Liver (tissue), 9 donors: ENCODE results near the gene KRTAP12-1. TPM values are rescaled to one million over a fixed set of nuclear protein-coding genes. Genes with fewer than 3 reads are reported as not detected.

ENCODE experiments used
- DNase-seq: peaks from one replicate; pipeline ENCODE4 v3.0.0-alpha.2; 2017; ENCODE audit warnings: low spot score
- H3K27ac ChIP-seq, 2 donors: one replicate each; pipeline ENCODE4 v1.7.0; 2013; ENCODE audit warnings: inconsistent platforms in 2 of 2, low read length in 2 of 2, control low read depth in 1 of 2, low read depth in 1 of 2, mild to moderate bottlenecking in 1 of 2
- H3K27me3 ChIP-seq, 4 donors: one replicate each; pipeline versions ENCODE4 v1.6.1 to v1.7.0; 2013; ENCODE audit warnings: low read length in 3 of 4, inconsistent platforms in 1 of 4, mild to moderate bottlenecking in 1 of 4, moderate library complexity in 1 of 4; ENCODE audit not compliant: control insufficient read depth in 4 of 4, insufficient read depth in 4 of 4
- H3K36me3 ChIP-seq, 4 donors: one replicate each; pipeline versions ENCODE4 v1.6.1 to v1.7.0; 2013; ENCODE audit warnings: low read length in 3 of 4, mild to moderate bottlenecking in 3 of 4, low read depth in 1 of 4, moderate library complexity in 1 of 4; ENCODE audit not compliant: control insufficient read depth in 4 of 4, insufficient read depth in 3 of 4
- H3K4me1 ChIP-seq, 4 donors: one replicate each; pipeline versions ENCODE4 v1.6.1 to v1.7.0; 2013; ENCODE audit warnings: low read length in 3 of 4, mild to moderate bottlenecking in 3 of 4, moderate library complexity in 1 of 4; ENCODE audit not compliant: control insufficient read depth in 4 of 4, insufficient read depth in 4 of 4
- H3K4me3 ChIP-seq, 3 donors: one replicate each; pipeline versions ENCODE4 v1.6.1 to v1.7.0; 2013; ENCODE audit warnings: low read length in 3 of 3, control low read depth in 1 of 3, low read depth in 1 of 3, mild to moderate bottlenecking in 1 of 3
- H3K9ac ChIP-seq, 2 donors: one replicate each; pipeline ENCODE4 v1.7.0; 2013; ENCODE audit warnings: low read length in 2 of 2, mild to moderate bottlenecking in 2 of 2, moderate library complexity in 2 of 2, control low read depth in 1 of 2, low read depth in 1 of 2
- H3K9me3 ChIP-seq, 4 donors: one replicate each; pipeline versions ENCODE4 v1.6.1 to v1.7.0; 2013; ENCODE audit warnings: low read length in 3 of 4; ENCODE audit not compliant: control insufficient read depth in 4 of 4
- ATF3 ChIP-seq: IDR thresholded peaks from 2 replicates; pipeline ENCODE4 v1.6.1; 2016; ENCODE audit warnings: antibody characterized with exemption
- CTCF ChIP-seq: fragments of 150-350 bp; IDR thresholded peaks from 2 replicates; pipeline ENCODE4 v1.5.1; 2017; ENCODE audit warnings: improper control_type of control experiment, low read depth, low read length; ENCODE audit not compliant: missing input control
- EGR1 ChIP-seq, 2 donors: IDR thresholded peaks; 2 replicates each; pipeline ENCODE4 v1.6.1; 2016 to 2018; ENCODE audit warnings: antibody characterized with exemption in 2 of 2, low read depth in 2 of 2
- FOXA1 ChIP-seq: IDR thresholded peaks from 2 replicates; pipeline ENCODE4 v1.6.1; 2016; ENCODE audit warnings: antibody characterized with exemption
- FOXA2 ChIP-seq: IDR thresholded peaks from 2 replicates; pipeline ENCODE4 v1.6.1; 2016; ENCODE audit warnings: antibody characterized with exemption
- GABPA ChIP-seq, 2 donors: IDR thresholded peaks in 1 of 2; conservative IDR thresholded peaks in 1 of 2; 2 replicates each; pipeline ENCODE4 v1.6.1; 2016; ENCODE audit warnings: antibody characterized with exemption in 2 of 2, mild to moderate bottlenecking in 1 of 2, moderate library complexity in 1 of 2
- HNF4G ChIP-seq: IDR thresholded peaks from 2 replicates; pipeline ENCODE4 v1.6.1; 2016; ENCODE audit warnings: antibody characterized with exemption
- JUND ChIP-seq, 2 donors: IDR thresholded peaks; 2 replicates each; pipeline ENCODE4 v1.6.1; 2016; ENCODE audit warnings: antibody characterized with exemption in 2 of 2
- NR2F2 ChIP-seq: IDR thresholded peaks from 2 replicates; pipeline ENCODE4 v1.6.1; 2016; ENCODE audit warnings: antibody characterized with exemption
- RAD21 ChIP-seq, 2 donors: IDR thresholded peaks; 2 replicates each; pipeline ENCODE4 v1.6.1; 2016; ENCODE audit warnings: antibody characterized with exemption in 2 of 2, mild to moderate bottlenecking in 2 of 2
- RXRA ChIP-seq, 2 donors: IDR thresholded peaks; 2 replicates each; pipeline ENCODE4 v1.6.1; 2017 to 2018; ENCODE audit warnings: antibody characterized with exemption in 2 of 2, mild to moderate bottlenecking in 1 of 2
- SP1 ChIP-seq: IDR thresholded peaks from 2 replicates; pipeline ENCODE4 v1.6.1; 2018; ENCODE audit warnings: antibody characterized with exemption, mild to moderate bottlenecking
- TAF1 ChIP-seq: conservative IDR thresholded peaks from 2 replicates; pipeline ENCODE4 v1.6.1; 2016; ENCODE audit warnings: antibody characterized with exemption, mild to moderate bottlenecking
- YY1 ChIP-seq: IDR thresholded peaks from 2 replicates; pipeline ENCODE4 v1.6.1; 2016; ENCODE audit warnings: antibody characterized with exemption, mild to moderate bottlenecking
- WGBS: extraction: QIAGEN DNeasy Blood & Tissue Kit; methylation state at CpG from one replicate; pipeline ENCODE4 v1.1.7; 2013; 5-methylcytosine and 5-hydroxymethylcytosine counted together
- polyA plus RNA-seq, 2 donors: library from polyadenylated mRNA; stranded (reverse) in 1 of 2; unstranded in 1 of 2; fragments of 200-250 nt in 1 of 2; fragments of >200 nt in 1 of 2; fragmentation: Nextera tagmentation in 1 of 2; extraction: Ambion mirVana in 1 of 2; gene quantifications; one replicate each; pipeline versions ENCODE4 v1.2.1 to v1.2.3, GENCODE V29; 2013 to 2015
- total RNA-seq, 2 donors: library from RNA; depleted of rRNA; stranded (reverse); fragments of >200 nt; gene quantifications; one replicate each; pipeline ENCODE4 v1.2.3, GENCODE V29; 2014
- TF ChIP-seq, protein P1 (sequence below): IDR thresholded peaks from 2 replicates; pipeline ENCODE4 v1.6.1; 2016; ENCODE audit warnings: antibody characterized with exemption, mild to moderate bottlenecking
- donor health status: healthy.
- donor health status: healthy.
- donor health status: healthy.
- donor health status: healthy.
- donor health status: healthy.

KRTAP12-1 gene
- total and polyA plus RNA-seq, 4 donors: not detected

GRCh38 chr21:44713130-44713529 is 31.2 kb upstream of the KRTAP12-1 start:
- Histone ChIP-seq H3K4me1 (peaks cover 0 to 11% (median 6%) of the 10 kb centered on the region in 4 donors), H3K36me3 (no peaks in the 10 kb centered on the region), H3K9ac (no peak overlapping the region), H3K4me3 (no peak overlapping the region), H3K9me3 (no peaks in the 10 kb centered on the region), H3K27ac (no peak overlapping the region), H3K27me3 (peaks cover 0 to 37% (median 10%) of the 10 kb centered on the region in 4 donors)
- no peak for DNase-seq
- TF ChIP-seq SP1: no peak
- TF ChIP-seq RAD21 (IDR thresholded peaks at IDR 0.05): no peak
- no peak for TF ChIP-seq HNF4G
- TF ChIP-seq NR2F2: no peak
- 42% methylated on average over 9 of the region's 9 CpGs for WGBS

DNA sequence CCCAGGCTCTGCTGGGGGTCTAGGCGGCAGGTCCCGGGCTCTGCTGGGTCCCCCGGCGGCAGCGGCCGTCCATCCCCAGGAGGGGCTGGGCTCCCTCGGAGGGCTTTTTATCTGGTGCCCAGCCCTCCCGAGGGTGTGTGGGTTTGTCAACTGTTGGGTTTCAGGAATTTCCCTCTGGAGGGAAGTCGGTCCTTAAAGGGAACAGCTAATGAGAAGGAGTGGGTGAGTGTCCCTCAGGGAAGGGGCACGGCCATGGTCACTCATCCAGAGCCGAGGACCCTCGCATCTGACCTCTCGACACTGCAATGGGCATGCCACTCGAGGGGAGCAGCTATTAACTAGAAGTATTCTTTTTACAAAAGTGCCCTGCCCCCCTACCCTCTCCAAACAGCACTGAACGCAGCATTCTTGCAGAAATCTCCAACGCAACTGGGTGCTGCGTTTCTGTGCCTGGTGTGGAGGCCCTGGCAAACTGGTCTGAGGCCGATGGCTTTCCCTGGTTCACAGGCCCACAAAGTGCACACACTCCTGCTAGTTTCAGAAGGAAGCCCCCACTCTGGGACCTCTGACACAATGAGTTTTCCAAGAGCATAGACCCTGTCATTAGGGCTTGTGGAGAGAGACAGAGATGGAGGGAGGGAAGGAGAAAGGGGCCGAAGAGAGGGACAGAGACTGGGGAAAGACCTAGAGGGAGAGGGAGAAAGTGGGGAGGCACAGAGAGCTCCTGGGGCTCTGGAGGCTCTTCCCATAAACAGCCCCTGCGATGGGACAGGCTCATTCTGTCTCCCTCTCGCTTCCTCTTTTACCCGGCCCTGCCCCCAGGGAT is 30.5 kb upstream of the KRTAP12-1 start:
- H3K9ac ChIP-seq: no peak overlapping the region
- H3K27me3 ChIP-seq: peaks cover 0 to 40% (median 10%) of the 10 kb centered on the region in 4 donors
- TF ChIP-seq HNF4G: no peak
- no peak for TF ChIP-seq SP1
- TF ChIP-seq FOXA1: no peak
- TF ChIP-seq ATF3: no peak
- no peak for TF ChIP-seq GABPA (IDR thresholded peaks at IDR 0.05 in 1 of 2, conservative IDR thresholded peaks at IDR 0.05 in 1 of 2)
- no peak for TF ChIP-seq RAD21 (IDR thresholded peaks at IDR 0.05)
- TF ChIP-seq, protein P1, sequence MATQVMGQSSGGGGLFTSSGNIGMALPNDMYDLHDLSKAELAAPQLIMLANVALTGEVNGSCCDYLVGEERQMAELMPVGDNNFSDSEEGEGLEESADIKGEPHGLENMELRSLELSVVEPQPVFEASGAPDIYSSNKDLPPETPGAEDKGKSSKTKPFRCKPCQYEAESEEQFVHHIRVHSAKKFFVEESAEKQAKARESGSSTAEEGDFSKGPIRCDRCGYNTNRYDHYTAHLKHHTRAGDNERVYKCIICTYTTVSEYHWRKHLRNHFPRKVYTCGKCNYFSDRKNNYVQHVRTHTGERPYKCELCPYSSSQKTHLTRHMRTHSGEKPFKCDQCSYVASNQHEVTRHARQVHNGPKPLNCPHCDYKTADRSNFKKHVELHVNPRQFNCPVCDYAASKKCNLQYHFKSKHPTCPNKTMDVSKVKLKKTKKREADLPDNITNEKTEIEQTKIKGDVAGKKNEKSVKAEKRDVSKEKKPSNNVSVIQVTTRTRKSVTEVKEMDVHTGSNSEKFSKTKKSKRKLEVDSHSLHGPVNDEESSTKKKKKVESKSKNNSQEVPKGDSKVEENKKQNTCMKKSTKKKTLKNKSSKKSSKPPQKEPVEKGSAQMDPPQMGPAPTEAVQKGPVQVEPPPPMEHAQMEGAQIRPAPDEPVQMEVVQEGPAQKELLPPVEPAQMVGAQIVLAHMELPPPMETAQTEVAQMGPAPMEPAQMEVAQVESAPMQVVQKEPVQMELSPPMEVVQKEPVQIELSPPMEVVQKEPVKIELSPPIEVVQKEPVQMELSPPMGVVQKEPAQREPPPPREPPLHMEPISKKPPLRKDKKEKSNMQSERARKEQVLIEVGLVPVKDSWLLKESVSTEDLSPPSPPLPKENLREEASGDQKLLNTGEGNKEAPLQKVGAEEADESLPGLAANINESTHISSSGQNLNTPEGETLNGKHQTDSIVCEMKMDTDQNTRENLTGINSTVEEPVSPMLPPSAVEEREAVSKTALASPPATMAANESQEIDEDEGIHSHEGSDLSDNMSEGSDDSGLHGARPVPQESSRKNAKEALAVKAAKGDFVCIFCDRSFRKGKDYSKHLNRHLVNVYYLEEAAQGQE: no peak
- no peak for TF ChIP-seq TAF1
- TF ChIP-seq CTCF: no peak
- TF ChIP-seq FOXA2: no peak
- TF ChIP-seq RXRA (IDR thresholded peaks at IDR 0.05): no peak
- TF ChIP-seq NR2F2: no peak
- TF ChIP-seq YY1: no peak
- no peak for TF ChIP-seq JUND (IDR thresholded peaks at IDR 0.05)
- TF ChIP-seq EGR1 (IDR thresholded peaks at IDR 0.05; ENCODE audit: low read depth in 2 of 2): no peak
- 13% methylated on average over 22 of the region's 22 CpGs for WGBS
- H3K4me3 ChIP-seq: no peak overlapping the region
- H3K27ac ChIP-seq: no peak overlapping the region
- peaks cover 0 to 11% (median 6%) of the 10 kb centered on the region in 4 donors for H3K4me1 ChIP-seq
- peak; percentile 16 for DNase-seq
- H3K9me3 ChIP-seq: no peaks in the 10 kb centered on the region
- no peaks in the 10 kb centered on the region for H3K36me3 ChIP-seq
